SH-SY5Y (cell line): ENCODE measurements around the gene CAMK1G.

Experiments used
- GATA2 ChIP-seq: IDR thresholded peaks from 2 replicates; pipeline ENCODE4 v1.6.1; 2011; ENCODE audit warnings: mild to moderate bottlenecking, low read depth, low read length
- GATA3 ChIP-seq: IDR thresholded peaks from 2 replicates; pipeline ENCODE4 v1.6.1; 2011; ENCODE audit warnings: low read depth, mild to moderate bottlenecking, low read length, moderate library complexity

The CAMK1G gene

DNA sequence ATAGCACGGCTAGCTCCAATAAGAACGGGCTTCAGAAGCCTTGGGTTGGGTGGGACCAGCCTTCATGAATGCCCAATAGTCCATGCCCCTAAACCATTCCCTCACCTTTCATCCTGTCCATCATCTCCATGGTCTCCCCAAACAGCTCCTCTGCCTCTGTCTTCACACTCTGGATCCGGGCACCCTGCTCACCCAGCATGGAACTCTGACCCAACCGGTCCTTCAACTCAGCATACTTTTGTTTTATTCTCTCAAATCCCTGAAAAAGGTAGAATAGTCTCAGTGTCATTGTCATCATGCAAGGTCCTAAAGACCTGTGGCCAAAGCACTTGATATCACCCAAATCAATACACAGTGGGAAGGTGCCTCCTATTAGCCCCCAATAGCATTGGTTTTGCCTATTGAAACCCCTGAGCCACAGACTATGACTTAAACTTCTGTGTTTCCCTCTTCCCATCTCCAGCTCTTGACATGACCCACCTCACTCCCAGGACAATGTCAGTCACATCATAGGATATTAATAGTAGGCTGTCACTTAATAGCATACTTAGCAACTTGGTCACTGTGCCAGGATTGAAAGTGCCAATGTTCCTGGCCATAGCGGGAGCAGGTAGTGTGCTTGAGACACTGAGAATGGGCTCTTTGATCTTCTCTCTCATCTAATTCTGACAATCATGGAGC, 33.0 kb downstream of the CAMK1G start:
- TF ChIP-seq GATA3 (no peak), GATA2 (no peak)

DNA sequence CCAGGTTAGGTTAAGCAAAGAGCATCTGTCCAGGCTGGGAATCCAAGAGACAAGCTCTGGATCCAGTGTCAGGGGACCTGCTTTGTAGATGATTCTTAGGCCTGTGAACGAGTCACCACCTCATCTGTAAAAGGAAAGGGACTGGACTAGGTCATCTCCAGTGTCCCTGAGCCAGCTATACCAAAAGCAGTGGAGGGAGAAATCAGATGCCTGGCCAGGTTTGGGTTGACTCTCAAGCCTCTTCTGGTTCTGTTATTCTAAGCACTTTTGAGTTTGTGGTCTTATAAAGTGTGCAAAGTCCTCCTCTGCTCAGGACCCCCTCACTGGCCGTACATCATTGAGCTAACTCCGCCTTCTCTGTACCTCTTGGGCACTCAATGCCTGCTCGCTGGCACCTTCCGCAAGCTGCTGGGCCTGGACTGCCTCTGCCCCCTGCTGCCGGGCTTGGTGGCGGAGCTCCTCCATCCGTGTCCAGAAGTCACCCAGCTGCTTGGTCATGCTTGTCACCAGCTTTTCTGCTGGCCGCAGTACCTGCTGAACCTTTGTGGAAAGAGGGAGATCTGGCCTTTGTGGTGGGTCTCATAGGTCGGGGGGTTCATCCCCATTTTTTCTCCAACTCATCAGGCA, 33.6 kb downstream of the CAMK1G start:
- no peak for TF ChIP-seq GATA3
- no peak for TF ChIP-seq GATA2

DNA sequence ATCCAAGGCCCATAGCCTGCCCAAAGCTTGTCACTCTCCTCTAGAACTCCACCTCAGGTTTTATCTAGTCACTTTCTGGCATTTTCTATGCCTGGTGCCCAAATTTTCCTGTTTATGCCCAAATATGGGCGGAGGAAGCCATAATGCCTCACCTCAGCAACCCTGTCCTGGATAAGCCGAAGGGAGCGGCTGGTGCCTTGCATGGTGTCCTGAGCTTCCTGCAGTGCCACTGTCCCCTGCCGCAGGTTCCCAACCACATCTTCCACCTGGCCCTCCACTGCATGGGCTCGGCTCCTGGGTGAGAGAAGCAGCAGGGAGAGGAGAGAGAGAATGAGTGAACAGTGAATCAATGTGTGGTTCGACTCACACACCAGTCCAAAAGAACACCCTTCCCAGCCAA, 34.2 kb downstream of the CAMK1G start:
- TF ChIP-seq GATA3: no peak
- no peak for TF ChIP-seq GATA2

DNA sequence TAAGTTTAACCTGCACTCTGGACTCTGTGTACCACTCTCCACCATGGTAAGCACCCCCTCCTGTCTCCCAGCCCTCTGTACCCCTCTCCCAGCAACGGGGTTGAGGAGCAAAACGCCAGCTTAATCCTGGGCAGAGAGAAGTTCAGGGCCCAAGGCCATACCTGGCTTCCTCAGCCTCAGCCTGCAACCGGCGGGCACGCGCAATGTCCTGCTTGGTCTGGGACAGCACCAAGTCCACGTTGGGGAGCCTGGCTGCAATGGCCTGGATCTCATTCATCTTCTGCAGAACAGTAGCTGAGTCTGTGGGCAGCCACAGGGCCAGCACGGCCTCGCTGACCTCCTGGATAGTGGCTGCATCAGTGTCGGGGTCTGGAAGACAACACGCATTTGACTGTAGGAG, 34.8 kb downstream of the CAMK1G start:
- TF ChIP-seq GATA3: no peak
- no peak for TF ChIP-seq GATA2

DNA sequence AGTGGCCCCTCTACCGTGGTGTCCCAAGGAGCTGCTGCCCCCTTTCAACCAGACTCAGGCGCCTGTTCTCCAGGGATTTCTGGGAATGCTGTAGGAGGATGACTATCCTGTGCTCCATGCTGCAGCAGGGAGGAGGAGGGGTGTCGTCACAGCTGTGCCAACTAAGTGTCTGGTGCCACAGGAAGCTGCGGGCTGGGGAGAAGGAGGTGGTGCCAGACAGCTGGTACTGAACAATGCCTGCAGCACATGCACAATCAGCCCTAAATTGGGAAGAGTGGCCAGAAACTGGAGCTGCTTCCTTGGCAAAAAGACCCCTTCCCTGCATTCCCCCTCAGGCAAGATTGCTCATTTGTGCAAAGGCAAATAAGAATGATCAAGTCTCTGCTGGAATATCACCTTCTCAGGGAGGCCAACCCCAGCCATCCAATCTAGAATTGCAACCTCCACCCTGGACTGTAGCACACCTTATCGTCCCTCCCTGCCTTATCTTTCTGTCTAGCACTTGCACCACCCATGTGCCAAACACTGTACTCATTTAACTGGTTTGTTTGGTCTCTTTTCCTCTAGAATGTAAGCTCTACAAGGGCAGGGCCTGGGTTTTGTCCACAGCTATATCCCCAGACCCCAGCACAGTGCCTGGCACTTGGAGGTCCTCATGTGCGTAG, 35.4 kb downstream of the CAMK1G start:
- TF ChIP-seq GATA3 (no peak), GATA2 (no peak)

DNA sequence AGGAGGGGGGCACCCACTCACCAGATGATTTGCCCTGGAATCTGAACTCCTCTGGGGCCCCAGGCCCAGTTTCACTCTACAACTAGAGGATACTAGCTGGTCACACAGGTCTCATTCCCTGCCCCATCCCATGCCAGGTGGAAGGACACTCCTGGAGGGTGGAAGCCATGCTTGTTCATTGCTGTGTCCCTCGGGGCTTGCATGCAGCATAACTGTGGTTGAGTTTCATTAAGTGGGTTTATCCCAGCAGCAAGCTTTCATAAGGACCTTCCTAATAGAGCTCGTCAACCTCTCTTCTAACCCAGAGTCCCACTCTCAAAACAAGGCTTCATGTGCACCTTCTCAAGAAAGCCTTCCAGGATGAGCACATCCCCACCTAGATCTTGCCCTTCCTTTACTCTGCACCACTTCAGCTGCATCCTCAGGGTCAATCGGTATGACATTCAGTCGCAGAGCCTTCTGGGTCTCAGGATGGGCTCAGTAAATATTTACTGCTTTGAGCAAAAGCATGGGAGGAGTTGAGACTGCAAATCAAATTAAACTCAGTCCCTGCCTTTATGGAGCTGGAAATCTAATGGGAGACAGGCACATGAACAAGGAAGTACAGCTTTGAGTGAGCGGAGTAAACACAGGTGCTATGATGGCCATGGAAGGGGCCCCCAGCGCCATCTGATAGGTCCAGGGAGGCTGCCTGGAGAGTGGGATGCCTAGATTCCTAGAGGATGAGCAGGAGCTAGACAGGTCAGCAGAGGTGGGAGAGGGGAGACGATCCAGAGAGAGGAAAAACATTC, 36.4 kb downstream of the CAMK1G start:
- TF ChIP-seq GATA3: no peak
- TF ChIP-seq GATA2: no peak

DNA sequence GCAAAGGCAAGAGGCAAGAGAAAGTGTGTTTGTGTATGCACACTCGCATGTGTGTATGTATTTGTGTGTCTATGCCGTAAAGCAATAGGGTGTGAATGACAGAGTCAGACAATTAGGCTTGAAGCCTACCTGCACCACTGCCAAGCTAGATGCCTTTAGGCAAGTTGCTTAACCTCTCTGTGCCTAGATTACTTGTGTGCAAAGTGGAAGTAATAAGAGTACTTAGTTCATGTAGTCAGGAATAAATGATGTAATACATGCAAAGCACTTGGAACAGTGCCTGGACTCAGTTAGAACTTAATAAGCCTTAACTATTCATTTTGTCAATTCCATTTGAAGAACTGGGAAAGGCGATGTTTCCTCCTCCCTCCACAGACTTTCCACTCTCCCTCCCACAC, 37.0 kb downstream of the CAMK1G start:
- TF ChIP-seq GATA3: no peak
- TF ChIP-seq GATA2: no peak

DNA sequence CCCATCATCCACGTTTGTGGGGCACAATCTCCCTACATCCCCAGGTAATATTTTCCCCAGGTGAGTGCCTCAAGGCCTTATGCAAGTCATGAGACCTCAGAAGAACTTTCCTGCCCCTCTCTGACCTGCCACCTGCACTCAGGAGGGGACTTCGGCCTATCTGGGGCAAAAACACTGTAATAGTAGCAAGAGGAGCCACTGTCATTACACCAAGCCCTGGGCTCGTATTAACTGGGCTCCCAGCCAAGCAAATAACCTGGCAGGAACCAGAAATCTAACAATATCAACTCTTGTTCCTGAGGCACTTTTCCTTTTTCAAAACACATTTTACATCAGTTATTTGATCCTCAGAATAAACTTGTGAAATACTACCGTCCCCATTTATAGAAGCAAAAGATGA, 37.8 kb downstream of the CAMK1G start:
- TF ChIP-seq GATA3: no peak

DNA sequence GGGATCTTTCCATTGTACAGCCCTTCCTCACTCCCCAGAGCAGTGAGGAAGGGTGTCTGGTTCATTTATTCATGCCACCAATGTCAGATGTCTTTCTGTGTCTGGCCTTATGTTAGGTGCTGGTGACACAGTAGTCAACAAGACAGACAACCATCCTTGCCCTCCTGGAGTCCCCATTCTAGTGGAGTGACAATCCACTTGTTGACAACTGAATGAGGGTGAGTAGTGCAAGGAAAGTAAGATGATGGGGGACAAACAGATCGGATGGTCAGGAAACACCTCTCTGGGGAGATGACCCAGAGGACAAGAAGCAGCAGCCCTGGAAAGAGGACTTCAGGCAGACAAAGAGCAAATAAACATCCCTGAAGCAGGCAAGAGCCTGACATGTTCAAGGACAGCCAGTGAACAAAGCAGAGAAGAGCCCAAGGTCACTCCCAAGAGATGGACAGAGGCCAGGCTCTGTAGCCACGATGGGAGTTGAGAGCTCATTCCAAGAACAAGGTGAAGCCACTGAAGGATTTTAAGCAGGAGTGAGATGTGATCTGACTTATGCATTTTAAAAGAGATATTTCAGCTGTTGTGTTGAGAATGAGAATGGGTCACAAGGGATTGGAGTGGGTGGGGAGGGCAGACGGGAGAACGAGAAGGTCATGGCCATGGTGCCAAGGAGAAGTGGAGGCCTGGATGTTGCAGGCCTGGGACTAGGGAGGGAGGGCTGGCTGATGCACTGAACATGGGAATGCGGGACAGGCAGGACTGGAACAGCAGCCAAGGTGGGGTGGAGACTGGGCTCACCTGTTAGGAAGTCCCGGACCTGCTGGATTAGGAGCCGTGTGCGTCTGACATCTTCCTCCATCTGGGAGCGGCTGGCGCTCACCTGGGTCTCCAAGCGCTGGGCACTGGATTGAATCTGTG, 38.5 kb downstream of the CAMK1G start:
- TF ChIP-seq GATA2 (no peak), GATA3 (no peak)

DNA sequence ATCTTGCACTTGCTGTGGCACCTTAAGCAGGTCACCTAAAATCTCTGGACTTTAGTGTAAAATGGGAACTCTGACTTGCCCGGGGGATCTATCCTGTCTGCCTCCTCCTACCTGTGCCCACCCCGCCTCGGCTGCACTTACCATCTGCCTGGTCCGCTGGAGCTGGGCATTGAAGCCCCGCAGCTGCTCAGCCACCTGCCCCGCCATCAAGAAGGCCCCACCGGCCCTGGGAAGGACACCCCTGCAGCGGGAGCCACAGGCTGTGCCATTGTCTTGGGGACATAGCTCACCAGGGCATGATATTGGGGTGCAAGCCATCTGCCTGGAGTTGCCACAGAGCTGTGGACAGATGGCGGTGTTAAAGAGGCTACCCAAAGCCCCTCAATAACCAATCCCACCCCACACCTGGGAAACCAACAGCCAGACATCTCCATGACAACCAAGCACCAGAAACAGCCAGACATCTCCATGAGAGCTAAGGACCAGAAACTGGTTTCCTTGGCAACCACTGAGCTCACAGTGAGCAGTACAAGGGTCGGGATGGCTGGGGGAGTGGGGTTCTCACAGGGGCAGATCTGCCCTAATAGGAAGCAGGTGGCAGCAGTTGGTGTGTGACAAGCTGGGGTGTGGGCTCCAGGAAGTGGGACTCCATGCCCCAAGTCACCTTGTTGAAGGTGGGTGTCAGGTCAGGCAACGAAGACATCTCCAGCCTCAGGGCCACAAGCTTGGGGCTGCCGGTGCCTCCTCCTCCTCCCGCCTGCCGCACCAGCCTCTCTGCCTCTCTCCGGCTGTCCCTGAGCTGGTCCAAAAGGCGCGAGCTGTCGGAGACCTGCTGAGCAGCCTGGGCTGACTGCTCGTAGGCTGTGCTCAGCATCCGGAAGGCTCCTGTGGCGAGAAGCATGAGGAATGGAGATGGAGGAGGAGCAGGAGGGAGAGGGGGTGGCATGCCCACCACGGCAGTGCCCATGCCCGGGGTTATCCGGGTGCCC, 39.6 kb downstream of the CAMK1G start:
- no peak for TF ChIP-seq GATA3
- TF ChIP-seq GATA2: no peak

DNA sequence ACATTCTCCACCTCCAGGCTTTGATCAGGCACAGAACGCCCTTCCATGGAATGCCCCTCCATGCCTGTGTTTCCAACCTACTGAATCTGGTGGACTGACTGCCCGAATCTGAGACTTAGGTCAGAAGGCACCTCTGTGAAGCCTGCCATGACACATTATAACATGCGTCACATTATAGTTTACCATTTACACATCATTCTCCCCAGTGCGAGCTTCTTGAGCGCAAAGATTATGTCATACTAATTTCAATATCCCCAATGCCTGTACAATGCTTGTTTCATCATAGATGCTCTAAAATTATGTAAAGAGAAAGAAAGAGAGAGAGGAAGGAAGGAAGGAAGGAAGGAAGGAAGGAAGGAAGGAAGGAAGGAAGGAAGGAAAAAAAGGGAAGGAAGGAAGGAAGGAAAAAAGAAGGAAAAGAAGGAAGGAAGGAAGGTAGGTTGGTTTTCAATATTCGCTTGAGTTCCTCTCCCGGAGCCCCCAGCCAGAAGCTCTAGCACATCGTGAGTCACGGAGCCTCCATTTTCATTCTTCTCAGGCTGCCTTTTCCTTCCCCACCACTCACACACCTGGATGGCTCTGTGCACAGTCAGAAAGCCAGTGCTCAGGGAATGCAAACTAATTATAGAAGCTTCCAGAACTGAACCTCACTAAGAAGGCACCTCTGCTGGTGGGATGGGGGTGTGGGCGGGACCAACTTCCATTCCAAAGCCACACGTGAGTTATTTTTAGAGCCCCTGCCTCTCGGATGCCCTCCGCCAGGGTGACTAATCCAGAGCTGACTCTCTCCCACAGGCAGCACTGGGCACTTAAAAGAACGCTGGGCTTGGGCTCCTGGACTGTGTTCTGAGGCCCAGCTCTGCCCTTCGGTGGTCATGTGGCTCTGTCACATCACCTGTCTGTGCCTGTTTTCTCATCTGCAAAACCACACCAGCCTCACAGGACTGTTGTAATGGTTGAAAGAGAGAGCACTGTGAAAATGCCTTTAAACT, 41.3 kb downstream of the CAMK1G start:
- no peak for TF ChIP-seq GATA3
- no peak for TF ChIP-seq GATA2
